Measurements from ENCODE around the gene TNFSF13B. TPM values are rescaled to one million over a fixed set of nuclear protein-coding genes. Genes with fewer than 3 reads are reported as not detected.

Gene TNFSF13B
- total and polyA plus RNA-seq, 4 donors = 1.8 to 11.6 (median 4.6) TPM

- Histone ChIP-seq H3K9ac (ENCODE audit: low read depth in 1 of 2, low read length in 2 of 2) (no peak overlapping the region), H3K4me1 (ENCODE audit: control insufficient read depth in 4 of 4, insufficient read depth in 4 of 4, low read length in 3 of 4) (no peaks in the 10 kb centered on the region), H3K9me3 (ENCODE audit: control insufficient read depth in 4 of 4, low read length in 3 of 4) (no peaks in the 10 kb centered on the region), H3K27me3 (ENCODE audit: control insufficient read depth in 4 of 4, insufficient read depth in 4 of 4, low read length in 3 of 4) (no peaks in the 10 kb centered on the region), H3K27ac (ENCODE audit: low read depth in 1 of 2, low read length in 2 of 2) (no peak overlapping the region), H3K4me3 (ENCODE audit: low read depth in 1 of 3, low read length in 3 of 3) (no peak overlapping the region), H3K36me3 (ENCODE audit: control insufficient read depth in 4 of 4, insufficient read depth in 3 of 4, low read depth in 1 of 4, low read length in 3 of 4) (no peaks in the 10 kb centered on the region)
- no peak for DNase-seq (ENCODE audit: low spot score)
- TF ChIP-seq SP1 (IDR thresholded peaks at IDR 0.05) (no peak), FOXA2 (IDR thresholded peaks at IDR 0.05) (no peak), MAX (IDR thresholded peaks at IDR 0.05) (no peak), RXRA (IDR thresholded peaks at IDR 0.05) (no peak), GABPA (IDR thresholded peaks at IDR 0.05 in 1 of 2, conservative IDR thresholded peaks at IDR 0.05 in 1 of 2) (no peak), CTCF (IDR thresholded peaks at IDR 0.05; ENCODE audit: low read depth, low read length, missing input control) (no peak), TAF1 (conservative IDR thresholded peaks at IDR 0.05) (no peak), JUND (IDR thresholded peaks at IDR 0.05) (no peak), YY1 (IDR thresholded peaks at IDR 0.05) (no peak), HNF4G (IDR thresholded peaks at IDR 0.05) (no peak), FOXA1 (IDR thresholded peaks at IDR 0.05) (no peak), ZBTB33 (IDR thresholded peaks at IDR 0.05) (no peak), REST (IDR thresholded peaks at IDR 0.05) (no peak), RAD21 (IDR thresholded peaks at IDR 0.05) (no peak), ATF3 (IDR thresholded peaks at IDR 0.05) (no peak), HNF4A (conservative IDR thresholded peaks at IDR 0.05) (no peak)
These were observed 36.1 kb downstream of the TNFSF13B start for GRCh38 chr13:108305655-108306054.

GRCh38 chr13:108306860-108307259, 37.3 kb downstream of the TNFSF13B start:
- no peak for DNase-seq (ENCODE audit: low spot score)
- H3K27ac ChIP-seq (ENCODE audit: low read depth in 1 of 2, low read length in 2 of 2) = no peak overlapping the region
- H3K9me3 ChIP-seq (ENCODE audit: control insufficient read depth in 4 of 4, low read length in 3 of 4) = no peaks in the 10 kb centered on the region
- H3K4me1 ChIP-seq (ENCODE audit: control insufficient read depth in 4 of 4, insufficient read depth in 4 of 4, low read length in 3 of 4) = no peaks in the 10 kb centered on the region
- no peak overlapping the region for H3K4me3 ChIP-seq (ENCODE audit: low read depth in 1 of 3, low read length in 3 of 3)
- H3K36me3 ChIP-seq (ENCODE audit: control insufficient read depth in 4 of 4, insufficient read depth in 3 of 4, low read depth in 1 of 4, low read length in 3 of 4) = no peaks in the 10 kb centered on the region
- H3K27me3 ChIP-seq (ENCODE audit: control insufficient read depth in 4 of 4, insufficient read depth in 4 of 4, low read length in 3 of 4) = no peaks in the 10 kb centered on the region
- no peak overlapping the region for H3K9ac ChIP-seq (ENCODE audit: low read depth in 1 of 2, low read length in 2 of 2)
- TF ChIP-seq GABPA (IDR thresholded peaks at IDR 0.05 in 1 of 2, conservative IDR thresholded peaks at IDR 0.05 in 1 of 2) (no peak), ATF3 (IDR thresholded peaks at IDR 0.05) (no peak), JUND (IDR thresholded peaks at IDR 0.05) (no peak), HNF4G (IDR thresholded peaks at IDR 0.05) (no peak), FOXA2 (IDR thresholded peaks at IDR 0.05) (no peak), REST (IDR thresholded peaks at IDR 0.05) (no peak), FOXA1 (IDR thresholded peaks at IDR 0.05) (no peak), YY1 (IDR thresholded peaks at IDR 0.05) (no peak), RXRA (IDR thresholded peaks at IDR 0.05) (no peak), NR2F2 (IDR thresholded peaks at IDR 0.05) (no peak), EGR1 (IDR thresholded peaks at IDR 0.05; ENCODE audit: low read depth in 2 of 2) (no peak), MAX (IDR thresholded peaks at IDR 0.05) (no peak), HNF4A (conservative IDR thresholded peaks at IDR 0.05) (no peak), RAD21 (IDR thresholded peaks at IDR 0.05) (no peak)

Data from liver (tissue), 9 donors.